ENCODE data around the gene NSG1. TPM values are rescaled to one million over a fixed set of nuclear protein-coding genes. Genes with fewer than 3 reads are reported as not detected.

The NSG1 gene
- total RNA-seq, 1 donor: not detected

DNA sequence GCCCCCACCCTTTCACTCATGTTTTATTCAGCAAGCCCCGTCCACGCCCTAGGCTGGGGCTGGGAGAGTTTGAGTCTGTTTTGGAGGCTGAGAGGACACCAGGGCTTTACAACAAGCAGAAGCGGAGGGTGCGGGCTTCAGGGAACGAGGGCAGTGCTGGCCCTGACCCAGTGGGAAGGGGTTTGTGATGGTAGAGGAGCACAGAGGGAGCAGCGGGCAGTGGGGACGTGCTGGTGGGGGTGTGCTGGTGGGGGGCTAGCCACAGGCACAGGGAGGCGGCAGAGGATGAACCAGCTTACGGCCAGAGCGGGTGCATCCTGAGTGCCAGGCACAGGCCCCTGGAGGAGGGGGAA, 26.4 kb downstream of the NSG1 start:
- DNase-seq (ENCODE audit: insufficient read length, low spot score, missing footprints): no peak
- Histone ChIP-seq H3K79me2 (ENCODE audit: insufficient read depth, low read length) (no peaks in the 10 kb centered on the region), H3K36me3 (ENCODE audit: insufficient read depth, low read length) (no peaks in the 10 kb centered on the region), H3K4me2 (ENCODE audit: insufficient read depth, low read length) (no peak overlapping the region), H3K9me3 (ENCODE audit: low read depth, low read length) (no peaks in the 10 kb centered on the region), H3K27me3 (ENCODE audit: insufficient read depth, low read length) (peaks cover 6% of the 10 kb centered on the region), H4K20me1 (ENCODE audit: insufficient read depth, low read length) (no peaks in the 10 kb centered on the region), H3K4me3 (ENCODE audit: insufficient read depth, low read length) (no peak overlapping the region), H3K4me1 (ENCODE audit: insufficient read depth, low read length) (no peaks in the 10 kb centered on the region), H2AFZ (ENCODE audit: low read length) (no peak overlapping the region), H3K27ac (ENCODE audit: low read depth, low read length) (no peak overlapping the region)
- TF ChIP-seq, protein P1, sequence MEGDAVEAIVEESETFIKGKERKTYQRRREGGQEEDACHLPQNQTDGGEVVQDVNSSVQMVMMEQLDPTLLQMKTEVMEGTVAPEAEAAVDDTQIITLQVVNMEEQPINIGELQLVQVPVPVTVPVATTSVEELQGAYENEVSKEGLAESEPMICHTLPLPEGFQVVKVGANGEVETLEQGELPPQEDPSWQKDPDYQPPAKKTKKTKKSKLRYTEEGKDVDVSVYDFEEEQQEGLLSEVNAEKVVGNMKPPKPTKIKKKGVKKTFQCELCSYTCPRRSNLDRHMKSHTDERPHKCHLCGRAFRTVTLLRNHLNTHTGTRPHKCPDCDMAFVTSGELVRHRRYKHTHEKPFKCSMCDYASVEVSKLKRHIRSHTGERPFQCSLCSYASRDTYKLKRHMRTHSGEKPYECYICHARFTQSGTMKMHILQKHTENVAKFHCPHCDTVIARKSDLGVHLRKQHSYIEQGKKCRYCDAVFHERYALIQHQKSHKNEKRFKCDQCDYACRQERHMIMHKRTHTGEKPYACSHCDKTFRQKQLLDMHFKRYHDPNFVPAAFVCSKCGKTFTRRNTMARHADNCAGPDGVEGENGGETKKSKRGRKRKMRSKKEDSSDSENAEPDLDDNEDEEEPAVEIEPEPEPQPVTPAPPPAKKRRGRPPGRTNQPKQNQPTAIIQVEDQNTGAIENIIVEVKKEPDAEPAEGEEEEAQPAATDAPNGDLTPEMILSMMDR (IDR thresholded peaks at IDR 0.05; ENCODE audit: extremely low read depth, low read depth, low read length): no peak

DNA sequence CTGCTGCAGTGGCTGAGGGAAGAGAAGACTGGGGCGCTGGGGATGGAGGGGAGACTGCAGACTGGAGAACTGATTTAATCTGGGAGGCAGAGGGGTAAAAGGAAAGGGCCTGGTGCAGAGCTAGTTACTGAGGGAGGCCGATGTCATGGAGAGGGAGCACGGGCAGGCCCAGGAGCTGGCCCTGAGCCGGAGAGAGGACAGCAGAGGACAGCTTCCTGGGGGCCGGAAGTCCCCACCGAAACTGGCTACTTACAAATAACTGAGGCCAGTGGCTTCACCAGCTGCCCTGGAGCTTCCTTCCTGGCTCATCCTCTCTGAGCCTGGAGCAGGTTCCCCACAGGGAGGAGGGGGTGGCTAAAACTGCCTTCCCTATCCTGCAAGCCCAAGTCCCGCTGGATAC, 26.9 kb downstream of the NSG1 start:
- no peak for DNase-seq (ENCODE audit: insufficient read length, low spot score, missing footprints)
- Histone ChIP-seq H3K4me1 (ENCODE audit: insufficient read depth, low read length) (no peaks in the 10 kb centered on the region), H3K4me3 (ENCODE audit: insufficient read depth, low read length) (no peak overlapping the region), H2AFZ (ENCODE audit: low read length) (no peak overlapping the region), H3K9me3 (ENCODE audit: low read depth, low read length) (no peaks in the 10 kb centered on the region), H3K36me3 (ENCODE audit: insufficient read depth, low read length) (peaks cover 3% of the 10 kb centered on the region), H4K20me1 (ENCODE audit: insufficient read depth, low read length) (no peaks in the 10 kb centered on the region), H3K79me2 (ENCODE audit: insufficient read depth, low read length) (no peaks in the 10 kb centered on the region), H3K27me3 (ENCODE audit: insufficient read depth, low read length) (peaks cover 2% of the 10 kb centered on the region), H3K27ac (ENCODE audit: low read depth, low read length) (no peak overlapping the region), H3K4me2 (ENCODE audit: insufficient read depth, low read length) (no peak overlapping the region)
- TF ChIP-seq, protein P1 (IDR thresholded peaks at IDR 0.05; ENCODE audit: extremely low read depth, low read depth, low read length): no peak

DNA sequence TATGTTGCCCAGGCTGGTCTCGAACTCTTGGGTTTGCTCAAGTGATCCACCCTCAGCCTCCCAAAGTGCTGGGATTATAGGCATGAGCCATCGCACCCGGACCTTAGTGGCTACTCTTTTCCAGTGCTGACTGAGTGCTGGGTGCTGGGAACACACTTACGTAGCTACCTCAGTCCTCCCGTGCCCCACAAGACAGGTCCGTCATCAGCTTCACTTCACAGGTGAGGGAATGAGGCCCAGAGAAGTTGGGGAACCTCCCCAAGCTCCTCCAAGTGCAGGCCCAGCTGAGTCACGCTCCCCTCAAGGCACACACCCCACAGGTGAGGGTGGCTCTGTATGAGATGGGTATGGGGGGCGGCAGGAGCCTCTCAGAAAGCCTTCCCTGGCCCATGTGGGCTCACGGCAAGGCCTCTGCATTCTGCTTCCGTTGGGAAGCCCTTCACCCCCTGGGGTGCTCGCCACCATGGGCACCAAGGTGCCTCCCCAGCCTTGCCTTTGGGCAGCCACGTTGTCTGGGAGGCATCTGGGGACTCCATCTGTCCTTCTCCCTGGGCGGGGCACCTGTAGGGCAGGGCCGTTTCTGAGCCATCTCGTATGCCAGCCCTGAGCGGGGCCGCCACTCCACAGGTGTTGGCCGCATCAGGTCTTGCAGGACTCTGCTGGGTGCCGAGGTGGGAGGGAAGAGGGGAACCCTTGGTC, 28.4 kb downstream of the NSG1 start:
- H3K36me3 ChIP-seq (ENCODE audit: insufficient read depth, low read length): peaks cover 17% of the 10 kb centered on the region
- H3K79me2 ChIP-seq (ENCODE audit: insufficient read depth, low read length): no peaks in the 10 kb centered on the region
- no peak for DNase-seq (ENCODE audit: insufficient read length, low spot score, missing footprints)
- H3K27me3 ChIP-seq (ENCODE audit: insufficient read depth, low read length): no peaks in the 10 kb centered on the region
- H4K20me1 ChIP-seq (ENCODE audit: insufficient read depth, low read length): no peaks in the 10 kb centered on the region
- H3K27ac ChIP-seq (ENCODE audit: low read depth, low read length): no peak overlapping the region
- H3K4me1 ChIP-seq (ENCODE audit: insufficient read depth, low read length): no peaks in the 10 kb centered on the region
- H2AFZ ChIP-seq (ENCODE audit: low read length): no peak overlapping the region
- H3K9me3 ChIP-seq (ENCODE audit: low read depth, low read length): no peaks in the 10 kb centered on the region
- no peak overlapping the region for H3K4me2 ChIP-seq (ENCODE audit: insufficient read depth, low read length)
- no peak overlapping the region for H3K4me3 ChIP-seq (ENCODE audit: insufficient read depth, low read length)
- TF ChIP-seq, protein P1 (IDR thresholded peaks at IDR 0.05; ENCODE audit: extremely low read depth, low read depth, low read length): no peak

DNA sequence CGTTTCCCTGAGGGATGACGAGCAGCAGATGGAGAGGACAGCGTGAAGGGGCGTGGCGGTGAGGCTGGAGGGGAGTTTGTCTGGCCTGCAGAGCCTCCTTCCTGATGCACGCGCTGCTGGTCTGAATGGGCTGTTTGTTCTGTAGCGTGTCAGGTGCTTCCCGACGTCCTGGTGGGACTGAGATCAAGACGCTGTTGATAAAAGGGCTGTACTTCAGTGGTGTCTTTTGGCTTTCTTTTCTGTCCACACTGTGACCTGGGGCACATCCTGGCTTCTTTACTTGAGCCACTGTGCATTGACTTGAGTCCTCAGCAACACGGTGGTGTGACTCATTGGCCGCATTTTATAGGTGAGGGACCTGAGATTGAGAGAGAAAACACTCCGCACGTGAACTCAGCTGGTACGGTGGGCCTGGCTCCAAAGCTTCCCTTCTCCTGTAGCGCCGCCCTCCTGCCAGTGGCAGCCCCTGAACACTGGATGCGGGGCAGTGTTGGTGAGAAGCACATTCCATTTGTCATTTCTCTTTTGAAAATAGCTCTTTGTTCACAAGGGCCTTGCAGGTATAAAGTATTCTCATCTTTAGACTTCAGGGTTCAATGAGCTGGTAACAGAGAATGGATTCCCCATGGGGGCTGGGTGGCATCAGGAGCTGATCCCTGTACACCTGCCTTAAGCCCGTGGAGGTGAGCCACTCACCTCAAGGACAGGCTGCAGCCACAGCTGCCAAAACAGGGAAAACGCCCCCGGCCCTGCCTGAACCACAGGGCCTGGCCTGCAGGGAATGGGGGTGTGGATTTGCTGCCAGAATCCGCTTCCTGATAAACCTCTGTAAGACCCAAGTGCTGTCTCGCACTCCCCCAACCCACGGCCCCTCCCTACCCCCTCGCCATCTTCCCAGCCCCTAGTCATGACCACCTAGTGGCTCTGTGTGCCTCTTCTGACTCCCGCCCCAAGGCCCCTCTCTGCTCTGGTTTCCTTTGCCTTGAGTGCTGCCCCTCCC, 29.2 kb downstream of the NSG1 start:
- H4K20me1 ChIP-seq (ENCODE audit: insufficient read depth, low read length): no peaks in the 10 kb centered on the region
- H3K4me3 ChIP-seq (ENCODE audit: insufficient read depth, low read length): no peak overlapping the region
- H3K9me3 ChIP-seq (ENCODE audit: low read depth, low read length): no peaks in the 10 kb centered on the region
- H3K27me3 ChIP-seq (ENCODE audit: insufficient read depth, low read length): no peaks in the 10 kb centered on the region
- H2AFZ ChIP-seq (ENCODE audit: low read length): no peak overlapping the region
- H3K36me3 ChIP-seq (ENCODE audit: insufficient read depth, low read length): peaks cover 26% of the 10 kb centered on the region
- DNase-seq (ENCODE audit: insufficient read length, low spot score, missing footprints): no peak
- H3K4me1 ChIP-seq (ENCODE audit: insufficient read depth, low read length): no peaks in the 10 kb centered on the region
- H3K79me2 ChIP-seq (ENCODE audit: insufficient read depth, low read length): no peaks in the 10 kb centered on the region
- TF ChIP-seq, protein P1 (IDR thresholded peaks at IDR 0.05; ENCODE audit: extremely low read depth, low read depth, low read length): no peak
- no peak overlapping the region for H3K27ac ChIP-seq (ENCODE audit: low read depth, low read length)
- H3K4me2 ChIP-seq (ENCODE audit: insufficient read depth, low read length): no peak overlapping the region

Data from osteoblast (primary cell).